HG03442 (cell line): ENCODE measurements around the gene POU2AF3.

Experiments
- ATAC-seq: cut with Tn5 transposase; IDR thresholded peaks from one replicate; pipeline ENCODE4 v1.9.1; 2021; ENCODE audit warnings: mild to moderate bottlenecking, moderate library complexity; ENCODE audit not compliant: unreplicated experiment

POU2AF3 gene

GRCh38 chr11:111352231-111352746 lies 53.9 kb downstream of the POU2AF3 start:
- ATAC-seq: no peak

GRCh38 chr11:111352935-111353710 lies 54.8 kb downstream of the POU2AF3 start:
- ATAC-seq: no peak

- ATAC-seq: no peak
These were observed 55.6 kb downstream of the POU2AF3 start for GRCh38 chr11:111353776-111354600.

- no peak for ATAC-seq
These were observed 56.2 kb downstream of the POU2AF3 start for GRCh38 chr11:111354601-111354891.

- no peak for ATAC-seq
These were observed 56.8 kb downstream of the POU2AF3 start for GRCh38 chr11:111355101-111355500.

- no peak for ATAC-seq
These were observed 57.8 kb downstream of the POU2AF3 start for GRCh38 chr11:111355956-111356659.

GRCh38 chr11:111356660-111357048 lies 58.3 kb downstream of the POU2AF3 start:
- no peak for ATAC-seq

- no peak for ATAC-seq
These were observed 59.0 kb downstream of the POU2AF3 start for GRCh38 chr11:111357150-111358037.
